ENCODE measurements around the gene LRSAM1. TPM values are rescaled to one million over a fixed set of nuclear protein-coding genes. Genes with fewer than 3 reads are reported as not detected.

LRSAM1 gene
- total and polyA plus RNA-seq, 2 of the 8 experiments (the other 6 are each of a cell fraction or from before 2014, with no cell fraction given) = 9.7 to 18.3 TPM

- Histone ChIP-seq H3K23ac (ENCODE audit: insufficient read length) (no peak overlapping the region), H2BK5ac (ENCODE audit: low read depth, low read length) (no peak overlapping the region), H3K36me3 (ENCODE audit: control insufficient read depth in 2 of 4, insufficient read depth in 4 of 4, low read length in 3 of 4) (peaks cover 0 to 13% (median 1%) of the 10 kb centered on the region in 4 experiments; a peak in 1 of 8 replicates), H2BK20ac (ENCODE audit: low read length) (no peak overlapping the region), H3K4me3 (ENCODE audit: extremely low read depth in 1 of 4, insufficient read depth in 2 of 4, low read depth in 3 of 4, low read length in 4 of 4) (no peak overlapping the region), H2BK15ac (ENCODE audit: low read length) (no peak overlapping the region), H3K27ac (ENCODE audit: low read depth, low read length) (no peak overlapping the region), H3K9ac (replicated peaks in 1 of 4; ENCODE audit: extremely low read depth in 1 of 4, low read depth in 3 of 4, low read length in 3 of 4) (no peak overlapping the region), H3K27me3 (replicated peaks in 1 of 4; ENCODE audit: control insufficient read depth in 3 of 4, extremely low read depth in 1 of 4, insufficient read depth in 3 of 4, low read length in 3 of 4) (no peaks in the 10 kb centered on the region), H2AK5ac (ENCODE audit: low read depth, low read length) (no peak overlapping the region), H3K79me1 (ENCODE audit: low read depth, low read length) (no peaks in the 10 kb centered on the region), H3K4ac (replicated peaks; ENCODE audit: insufficient read length, low read depth, low read length) (no peak overlapping the region), H3K79me2 (ENCODE audit: control insufficient read depth in 1 of 2, insufficient read depth in 2 of 2, low read length in 2 of 2) (no peaks in the 10 kb centered on the region), H3K56ac (replicated peaks; ENCODE audit: insufficient read length, low read depth, low read length) (no peak overlapping the region), H3K9me3 (ENCODE audit: insufficient read depth in 2 of 2, low read depth in 1 of 2, low read length in 1 of 2) (no peaks in the 10 kb centered on the region), H4K8ac (ENCODE audit: extremely low read depth, insufficient read depth, low read length) (no peak overlapping the region), H3K23me2 (ENCODE audit: low read depth, low read length) (no peaks in the 10 kb centered on the region), H4K91ac (replicated peaks; ENCODE audit: insufficient read length, low read length) (no peak overlapping the region), H3K18ac (ENCODE audit: extremely low read depth, low read length) (no peak overlapping the region), H3K4me1 (replicated peaks in 1 of 4; ENCODE audit: control insufficient read depth in 3 of 4, insufficient read depth in 4 of 4, low read length in 3 of 4) (peaks cover 0 to 3% (median 0%) of the 10 kb centered on the region in 4 experiments; a peak in 3 of 7 replicates), H3K14ac (ENCODE audit: insufficient read length) (no peak overlapping the region), H3K4me2 (ENCODE audit: insufficient read depth in 1 of 2, low read depth in 2 of 2, low read length in 2 of 2) (no peak overlapping the region), H2AFZ (ENCODE audit: low read length) (no peak overlapping the region), H4K5ac (ENCODE audit: insufficient read length, low read depth, low read length) (no peak overlapping the region), H2BK120ac (replicated peaks; ENCODE audit: low read depth, low read length) (no peak overlapping the region), H2BK12ac (ENCODE audit: low read depth, low read length) (no peak overlapping the region), H4K20me1 (replicated peaks in 1 of 2; ENCODE audit: control insufficient read depth in 1 of 2, insufficient read depth in 2 of 2, low read length in 2 of 2) (peaks cover 0 to 3% of the 10 kb centered on the region in 2 experiments)
- DNase-seq (ENCODE audit: low read depth in 1 of 2, low spot score in 2 of 2) (peak in 1 of 2 experiments; percentile 78), FAIRE-seq (no peak)
- 92% methylated on average over 12 of the region's 16 CpGs; no CpG with 5 or more reads in 1 of the 2 experiments for WGBS, 2 experiments (ENCODE audit: extremely low coverage in 1 of 2, insufficient coverage in 1 of 2, insufficient read length in 1 of 2, insufficient replicate concordance in 2 of 2, low coverage in 1 of 2, low lambda C conversion rate in 2 of 2, missing lambda C conversion rate in 1 of 2)
- CTCF ChIA-PET (ENCODE audit: partially characterized antibody) = interaction anchor here (0.7 to 11.4 kb wide), 21 partner anchors 9 to 258 kb away, joined by 3 to 193 read pairs (median 9); partner anchors contain the start of gene CFAP157
- POLR2A ChIA-PET (ENCODE audit: partially characterized antibody) = interaction anchor here (1.0 to 3.8 kb wide), 4 partner anchors 16 to 167 kb away, joined by 3 to 13 read pairs (median 4); partner anchors contain the start of genes LRSAM1 and RPL12
- no peak for TF ChIP-seq CBX8 (IDR thresholded peaks at IDR 0.05; ENCODE audit: borderline replicate concordance, low read depth, low read length)
- TF ChIP-seq CTCF (IDR thresholded peaks at IDR 0.05; ENCODE audit: control extremely low read depth in 1 of 3, insufficient read depth in 1 of 3, low read depth in 1 of 3, low read length in 3 of 3) = peak in 2 of 3 experiments; percentile 72 to 87; a peak in 3 of 4 replicates
- TF ChIP-seq USF2 (IDR thresholded peaks at IDR 0.05; ENCODE audit: low read length) = no peak
- peak; percentile 62 to 73 for TF ChIP-seq RAD21 (IDR thresholded peaks at IDR 0.05 in 1 of 2, conservative IDR thresholded peaks at IDR 0.05 in 1 of 2; ENCODE audit: low read depth in 2 of 2, low read length in 2 of 2)
- peak; percentile 47; the same call in 1 of the 2 replicates for TF ChIP-seq GABPA (IDR thresholded peaks at IDR 0.05; ENCODE audit: borderline replicate concordance, insufficient read depth, low read length)
- TF ChIP-seq PHF8 (conservative IDR thresholded peaks at IDR 0.05; ENCODE audit: low read depth, low read length) = no peak
- TF ChIP-seq TCF12 (IDR thresholded peaks at IDR 0.05; ENCODE audit: low read depth, low read length) = no peak
Measured at GRCh38 chr9:127505396-127506116, 54.2 kb downstream of the LRSAM1 start.

Measured in H1 (cell line).